Measurements from ENCODE around the gene TBC1D9. TPM values are rescaled to one million over a fixed set of nuclear protein-coding genes. Genes with fewer than 3 reads are reported as not detected.

The TBC1D9 gene
- total RNA-seq, 1 experiment from 2014 or later: 17.0 TPM

DNA sequence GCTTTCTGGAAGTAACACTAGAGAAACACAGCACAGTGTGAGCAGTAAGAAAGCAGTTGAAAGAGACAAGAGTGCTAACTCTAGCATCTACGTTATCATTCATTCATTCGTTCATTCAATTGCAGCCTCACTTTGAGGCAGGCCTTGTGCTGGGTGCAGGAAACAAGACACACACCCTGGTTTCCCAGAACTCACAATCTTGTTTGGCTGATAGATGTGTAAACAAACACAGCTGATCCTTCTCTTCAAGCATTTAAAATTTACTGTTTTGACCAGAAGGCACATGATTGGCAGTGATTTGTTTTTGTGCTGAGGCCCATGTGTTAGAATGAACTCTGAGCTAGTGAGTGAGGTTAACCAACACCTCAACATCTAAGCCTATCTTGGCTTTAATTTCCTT, 20.4 kb upstream of the TBC1D9 start:
- CTCF ChIA-PET: no interaction called here
- no peaks in the 10 kb centered on the region for H3K4me1 ChIP-seq (replicated peaks; ENCODE audit: insufficient read depth)
- no peak overlapping the region for H2AFZ ChIP-seq
- intact Hi-C loops (cut with micrococcal nuclease; ENCODE audit: unreplicated experiment): no loop called here
- no peaks in the 10 kb centered on the region for H3F3A ChIP-seq (ENCODE audit: insufficient read depth, low read depth)
- no peaks in the 10 kb centered on the region for H3K79me2 ChIP-seq (ENCODE audit: low read depth)
- TF ChIP-seq, protein P1, sequence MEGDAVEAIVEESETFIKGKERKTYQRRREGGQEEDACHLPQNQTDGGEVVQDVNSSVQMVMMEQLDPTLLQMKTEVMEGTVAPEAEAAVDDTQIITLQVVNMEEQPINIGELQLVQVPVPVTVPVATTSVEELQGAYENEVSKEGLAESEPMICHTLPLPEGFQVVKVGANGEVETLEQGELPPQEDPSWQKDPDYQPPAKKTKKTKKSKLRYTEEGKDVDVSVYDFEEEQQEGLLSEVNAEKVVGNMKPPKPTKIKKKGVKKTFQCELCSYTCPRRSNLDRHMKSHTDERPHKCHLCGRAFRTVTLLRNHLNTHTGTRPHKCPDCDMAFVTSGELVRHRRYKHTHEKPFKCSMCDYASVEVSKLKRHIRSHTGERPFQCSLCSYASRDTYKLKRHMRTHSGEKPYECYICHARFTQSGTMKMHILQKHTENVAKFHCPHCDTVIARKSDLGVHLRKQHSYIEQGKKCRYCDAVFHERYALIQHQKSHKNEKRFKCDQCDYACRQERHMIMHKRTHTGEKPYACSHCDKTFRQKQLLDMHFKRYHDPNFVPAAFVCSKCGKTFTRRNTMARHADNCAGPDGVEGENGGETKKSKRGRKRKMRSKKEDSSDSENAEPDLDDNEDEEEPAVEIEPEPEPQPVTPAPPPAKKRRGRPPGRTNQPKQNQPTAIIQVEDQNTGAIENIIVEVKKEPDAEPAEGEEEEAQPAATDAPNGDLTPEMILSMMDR (conservative IDR thresholded peaks at IDR 0.05): no peak
- TF ChIP-seq EZH2 (IDR thresholded peaks at IDR 0.05; ENCODE audit: low read depth): no peak
- H3K4me2 ChIP-seq: no peak overlapping the region
- no TSS peak for BruUV-seq (replicated peaks)
- no peak for DNase-seq
- H3K9me2 ChIP-seq (ENCODE audit: insufficient read depth): no peaks in the 10 kb centered on the region
- no peaks in the 10 kb centered on the region for H4K20me1 ChIP-seq (ENCODE audit: insufficient read depth)
- H3K36me3 ChIP-seq (ENCODE audit: low read depth): no peaks in the 10 kb centered on the region
- POLR2A ChIA-PET (ENCODE audit: unreplicated experiment): no interaction called here
- H3K27me3 ChIP-seq (ENCODE audit: insufficient read depth, low read depth): no peaks in the 10 kb centered on the region
- H3K9me3 ChIP-seq (ENCODE audit: insufficient read depth, low read depth): no peaks in the 10 kb centered on the region
- H3K4me3 ChIP-seq: no peak overlapping the region
- no peak overlapping the region for H3K27ac ChIP-seq

DNA sequence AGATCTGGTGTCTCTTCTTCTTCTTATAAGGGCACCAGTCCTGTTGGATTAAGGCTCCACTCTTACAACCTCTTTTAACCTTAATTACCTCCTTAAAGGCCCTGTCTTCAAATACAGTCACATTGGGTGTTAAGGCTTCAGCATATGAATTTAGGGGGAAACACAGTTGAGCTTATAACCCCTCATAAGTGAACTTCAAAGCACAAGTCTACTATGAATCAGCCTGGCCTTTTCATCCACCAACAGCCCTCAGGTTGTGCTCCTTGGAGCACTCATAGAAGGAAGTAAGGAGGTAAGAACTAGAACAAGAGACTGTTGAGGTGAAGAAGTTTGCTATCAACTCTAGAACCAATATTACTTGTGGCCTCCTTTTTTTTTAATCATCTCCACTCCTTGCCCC, 18.8 kb upstream of the TBC1D9 start:
- POLR2A ChIA-PET (ENCODE audit: unreplicated experiment): no interaction called here
- BruUV-seq (replicated peaks): no TSS peak
- H3K79me2 ChIP-seq (ENCODE audit: low read depth): no peaks in the 10 kb centered on the region
- CTCF ChIA-PET: no interaction called here
- no peaks in the 10 kb centered on the region for H3K9me3 ChIP-seq (ENCODE audit: insufficient read depth, low read depth)
- no peak overlapping the region for H3K27ac ChIP-seq
- no peaks in the 10 kb centered on the region for H4K20me1 ChIP-seq (ENCODE audit: insufficient read depth)
- no peak overlapping the region for H3K4me2 ChIP-seq
- no peak overlapping the region for H3K4me3 ChIP-seq
- intact Hi-C loops (cut with micrococcal nuclease; ENCODE audit: unreplicated experiment): no loop called here
- no peaks in the 10 kb centered on the region for H3K4me1 ChIP-seq (replicated peaks; ENCODE audit: insufficient read depth)
- TF ChIP-seq, protein P1 (conservative IDR thresholded peaks at IDR 0.05): no peak
- TF ChIP-seq EZH2 (IDR thresholded peaks at IDR 0.05; ENCODE audit: low read depth): no peak
- H3F3A ChIP-seq (ENCODE audit: insufficient read depth, low read depth): no peaks in the 10 kb centered on the region
- no peaks in the 10 kb centered on the region for H3K27me3 ChIP-seq (ENCODE audit: insufficient read depth, low read depth)
- no peak for DNase-seq
- H3K36me3 ChIP-seq (ENCODE audit: low read depth): no peaks in the 10 kb centered on the region
- no peak overlapping the region for H2AFZ ChIP-seq
- H3K9me2 ChIP-seq (ENCODE audit: insufficient read depth): no peaks in the 10 kb centered on the region

DNA sequence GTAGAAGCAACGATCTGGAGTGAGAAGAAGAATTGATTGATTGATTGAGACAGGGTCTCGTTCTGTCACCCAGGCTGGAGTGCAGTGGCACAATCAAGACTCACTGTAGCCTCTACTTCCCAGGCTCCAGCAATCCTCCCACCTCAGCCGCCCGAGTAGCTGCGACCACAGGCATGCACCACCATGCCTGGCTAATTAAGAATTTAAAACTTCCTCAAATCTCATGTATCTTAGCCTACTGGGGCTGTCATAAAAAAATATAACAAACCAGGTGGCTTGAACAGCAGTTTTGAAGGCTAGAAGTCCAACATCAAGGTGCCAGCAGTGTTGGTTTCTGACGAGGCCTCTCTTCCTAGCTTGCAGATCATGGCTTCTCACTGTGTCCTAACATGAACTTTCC, 18.3 kb upstream of the TBC1D9 start:
- Histone ChIP-seq H3K36me3 (ENCODE audit: low read depth) (no peaks in the 10 kb centered on the region), H3K9me2 (ENCODE audit: insufficient read depth) (no peaks in the 10 kb centered on the region), H2AFZ (no peak overlapping the region), H3K9me3 (ENCODE audit: insufficient read depth, low read depth) (no peaks in the 10 kb centered on the region), H4K20me1 (ENCODE audit: insufficient read depth) (no peaks in the 10 kb centered on the region), H3K4me3 (no peak overlapping the region), H3K4me2 (no peak overlapping the region), H3K27ac (no peak overlapping the region), H3F3A (ENCODE audit: insufficient read depth, low read depth) (no peaks in the 10 kb centered on the region), H3K27me3 (ENCODE audit: insufficient read depth, low read depth) (no peaks in the 10 kb centered on the region), H3K4me1 (replicated peaks; ENCODE audit: insufficient read depth) (no peaks in the 10 kb centered on the region), H3K79me2 (ENCODE audit: low read depth) (no peaks in the 10 kb centered on the region)
- BruUV-seq (replicated peaks): no TSS peak
- TF ChIP-seq, protein P1 (conservative IDR thresholded peaks at IDR 0.05): no peak
- no peak for TF ChIP-seq EZH2 (IDR thresholded peaks at IDR 0.05; ENCODE audit: low read depth)
- intact Hi-C loops (cut with micrococcal nuclease; ENCODE audit: unreplicated experiment): no loop called here
- ChIA-PET CTCF (no interaction called here), POLR2A (ENCODE audit: unreplicated experiment) (no interaction called here)
- DNase-seq: no peak

Data from PC-9 (cell line).